Bronchial epithelial cell (primary cell): ENCODE results near the gene PIP5K1B. TPM values are rescaled to one million over a fixed set of nuclear protein-coding genes. Genes with fewer than 3 reads are reported as not detected.

ENCODE experiments used
- DNase-seq: peaks from one replicate; pipeline ENCODE4 v3.0.0-alpha.2; 2010; ENCODE audit warnings: low read depth
- FAIRE-seq: peaks from 2 replicates; lab custom pipeline; 2011; peaks lifted over from hg19 to GRCh38; lab: Jason Lieb, UNC
- H3K27me3 ChIP-seq: 2 replicates; pipeline ENCODE4 v1.5.1; 2011; ENCODE audit warnings: low read length; ENCODE audit not compliant: control insufficient read depth, insufficient read depth
- H3K36me3 ChIP-seq: 2 replicates; pipeline ENCODE4 v1.5.1; 2011; ENCODE audit warnings: low read length; ENCODE audit not compliant: control insufficient read depth, insufficient read depth
- H3K4me3 ChIP-seq: 2 replicates; pipeline ENCODE4 v1.5.1; 2011; ENCODE audit warnings: mild to moderate bottlenecking, low read depth, low read length, control low read depth
- total RNA-seq: library from RNA; depleted of rRNA; stranded (reverse); fragments of >200 nt; gene quantifications from 2 replicates; pipeline ENCODE4 v1.2.1, GENCODE V29; 2014
- TF ChIP-seq, protein P1 (sequence below): IDR thresholded peaks from 2 replicates; pipeline ENCODE4 v1.5.1; 2011; ENCODE audit warnings: mild to moderate bottlenecking, moderate library complexity, low read length, control low read depth, inconsistent platforms; ENCODE audit not compliant: insufficient read depth, severe bottlenecking

Gene PIP5K1B
- total RNA-seq, 1 donor from 2014 or later, result 2.9 TPM

DNA sequence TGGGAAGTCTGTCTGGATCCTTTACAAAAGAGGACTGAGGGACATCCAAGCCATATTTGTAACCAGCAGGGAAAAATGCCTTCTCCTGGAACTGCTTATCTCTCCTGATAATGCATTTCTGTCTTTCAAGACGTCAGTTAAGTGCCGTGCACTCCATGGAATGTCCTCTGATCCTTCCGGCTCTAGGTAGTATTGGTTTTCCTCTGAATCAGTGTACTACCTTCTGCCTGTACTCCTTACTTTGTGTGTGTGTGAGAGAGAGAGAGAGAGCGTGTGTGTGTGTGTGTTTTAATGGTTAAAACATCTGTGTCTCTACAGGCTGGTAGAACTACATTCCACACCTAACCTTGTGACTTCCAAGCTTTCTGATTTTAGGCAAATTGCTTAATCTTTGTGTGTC, 89.9 kb downstream of the PIP5K1B start:
- DNase-seq, result peak; percentile 38
- FAIRE-seq, result no peak
- Histone ChIP-seq H3K4me3 (no peak overlapping the region), H3K27me3 (no peaks in the 10 kb centered on the region), H3K36me3 (no peaks in the 10 kb centered on the region)
- TF ChIP-seq, protein P1, sequence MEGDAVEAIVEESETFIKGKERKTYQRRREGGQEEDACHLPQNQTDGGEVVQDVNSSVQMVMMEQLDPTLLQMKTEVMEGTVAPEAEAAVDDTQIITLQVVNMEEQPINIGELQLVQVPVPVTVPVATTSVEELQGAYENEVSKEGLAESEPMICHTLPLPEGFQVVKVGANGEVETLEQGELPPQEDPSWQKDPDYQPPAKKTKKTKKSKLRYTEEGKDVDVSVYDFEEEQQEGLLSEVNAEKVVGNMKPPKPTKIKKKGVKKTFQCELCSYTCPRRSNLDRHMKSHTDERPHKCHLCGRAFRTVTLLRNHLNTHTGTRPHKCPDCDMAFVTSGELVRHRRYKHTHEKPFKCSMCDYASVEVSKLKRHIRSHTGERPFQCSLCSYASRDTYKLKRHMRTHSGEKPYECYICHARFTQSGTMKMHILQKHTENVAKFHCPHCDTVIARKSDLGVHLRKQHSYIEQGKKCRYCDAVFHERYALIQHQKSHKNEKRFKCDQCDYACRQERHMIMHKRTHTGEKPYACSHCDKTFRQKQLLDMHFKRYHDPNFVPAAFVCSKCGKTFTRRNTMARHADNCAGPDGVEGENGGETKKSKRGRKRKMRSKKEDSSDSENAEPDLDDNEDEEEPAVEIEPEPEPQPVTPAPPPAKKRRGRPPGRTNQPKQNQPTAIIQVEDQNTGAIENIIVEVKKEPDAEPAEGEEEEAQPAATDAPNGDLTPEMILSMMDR, result no peak

GRCh38 chr9:68795411-68795810, 90.4 kb downstream of the PIP5K1B start:
- Histone ChIP-seq H3K36me3 (no peaks in the 10 kb centered on the region), H3K4me3 (no peak overlapping the region), H3K27me3 (no peaks in the 10 kb centered on the region)
- TF ChIP-seq, protein P1, result no peak
- no peak for FAIRE-seq
- DNase-seq, result no peak

DNA sequence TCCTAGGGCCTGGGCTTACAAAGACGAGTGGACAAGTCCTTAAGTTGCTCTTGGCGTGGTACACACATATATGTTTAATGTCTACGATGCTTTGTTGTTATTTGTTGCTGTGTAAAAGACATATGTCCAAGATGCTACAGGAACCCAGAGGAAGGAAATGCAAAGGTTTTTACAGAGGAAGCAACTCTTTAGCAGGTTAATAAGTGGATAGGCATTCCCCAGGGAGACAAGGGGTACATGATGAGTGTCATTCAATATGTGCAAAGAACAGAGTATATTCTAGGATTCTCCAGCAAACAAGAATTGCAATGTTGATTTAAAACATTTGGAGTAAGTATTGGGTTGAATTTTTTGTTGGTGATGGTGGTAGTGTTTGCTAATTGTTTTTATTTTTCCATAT, 92.1 kb downstream of the PIP5K1B start:
- H3K27me3 ChIP-seq, result no peaks in the 10 kb centered on the region
- TF ChIP-seq, protein P1, result no peak
- FAIRE-seq (no peak), DNase-seq (no peak)
- no peak overlapping the region for H3K4me3 ChIP-seq
- no peaks in the 10 kb centered on the region for H3K36me3 ChIP-seq

GRCh38 chr9:68798423-68798822, 93.4 kb downstream of the PIP5K1B start:
- FAIRE-seq (no peak), DNase-seq (no peak)
- Histone ChIP-seq H3K36me3 (no peaks in the 10 kb centered on the region), H3K4me3 (no peak overlapping the region), H3K27me3 (no peaks in the 10 kb centered on the region)
- TF ChIP-seq, protein P1, result no peak

GRCh38 chr9:68800836-68801235, 95.8 kb downstream of the PIP5K1B start:
- no peak overlapping the region for H3K4me3 ChIP-seq
- no peaks in the 10 kb centered on the region for H3K36me3 ChIP-seq
- H3K27me3 ChIP-seq, result no peaks in the 10 kb centered on the region
- TF ChIP-seq, protein P1, result no peak
- FAIRE-seq (no peak), DNase-seq (no peak)

DNA sequence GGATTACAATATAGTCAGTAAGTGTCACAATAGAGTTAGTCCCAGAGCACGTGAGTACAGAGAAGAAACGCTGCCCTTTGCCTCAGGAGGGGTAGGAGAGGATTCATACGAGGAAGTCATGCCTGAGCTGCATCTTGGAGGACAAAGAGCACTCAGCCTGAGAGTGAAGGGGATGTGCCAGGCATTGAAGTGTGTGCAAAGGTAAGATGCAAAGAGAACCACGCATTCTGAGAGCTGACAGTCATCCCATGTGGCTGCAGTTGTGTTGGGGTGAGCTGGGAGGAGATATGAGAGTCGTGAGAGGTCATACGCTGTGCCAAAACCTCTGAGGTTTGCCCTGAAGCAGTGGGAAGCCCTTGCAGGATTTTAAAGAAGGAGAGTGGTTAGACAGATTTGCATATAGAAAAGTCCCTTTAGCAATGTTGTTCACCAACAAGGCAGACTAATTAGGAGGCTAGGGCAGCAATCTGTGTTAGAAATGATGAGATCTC, 97.5 kb downstream of the PIP5K1B start:
- H3K36me3 ChIP-seq, result no peaks in the 10 kb centered on the region
- FAIRE-seq (no peak), DNase-seq (no peak)
- no peak overlapping the region for H3K4me3 ChIP-seq
- TF ChIP-seq, protein P1, result no peak
- peaks cover 2% of the 10 kb centered on the region for H3K27me3 ChIP-seq
